GM18498 (cell line): ENCODE data around the gene ANXA6.
"Not testable (repeated sequence)": the region's sequence is repeated elsewhere in the genome, so short reads cannot be mapped to it uniquely, and the experiment has no call there.

Source experiments
- ATAC-seq: cut with Tn5 transposase; IDR thresholded peaks from one replicate; pipeline ENCODE4 v1.9.1; 2021; ENCODE audit warnings: mild to moderate bottlenecking, moderate library complexity; ENCODE audit not compliant: unreplicated experiment

Gene ANXA6

GRCh38 chr5:151157426-151158286 lies at the start of gene ANXA6:
Gene ANXA6 (minus strand): TSS chr5:151157779. CDS start chr5:151147901, 9,878 bp downstream.
- peak; percentile 70 for ATAC-seq

GRCh38 chr5:151205411-151205810 lies 47.8 kb upstream of the ANXA6 start:
- no peak for ATAC-seq

- ATAC-seq: no peak
Observed at GRCh38 chr5:151204051-151204450, 46.5 kb upstream of the ANXA6 start.

- no peak for ATAC-seq
Observed at GRCh38 chr5:151202381-151203139, 45.0 kb upstream of the ANXA6 start.

- ATAC-seq: no peak
Observed at GRCh38 chr5:151200913-151201595, 43.5 kb upstream of the ANXA6 start.

- ATAC-seq: no peak
Observed at GRCh38 chr5:151199581-151200185, 42.1 kb upstream of the ANXA6 start.

GRCh38 chr5:151198861-151199260 lies 41.3 kb upstream of the ANXA6 start:
- no peak for ATAC-seq

- ATAC-seq: not testable (repeated sequence)
Observed at GRCh38 chr5:151197291-151197600, 39.7 kb upstream of the ANXA6 start.

- ATAC-seq: peak; percentile 96
Observed at GRCh38 chr5:151196556-151197290, 39.1 kb upstream of the ANXA6 start.

GRCh38 chr5:151195622-151196021 lies 38.0 kb upstream of the ANXA6 start:
- no peak for ATAC-seq

- ATAC-seq: no peak
Observed at GRCh38 chr5:151192626-151193025, 35.0 kb upstream of the ANXA6 start.

- ATAC-seq: no peak
Observed at GRCh38 chr5:151191661-151192060, 34.1 kb upstream of the ANXA6 start.

- ATAC-seq: no peak
Observed at GRCh38 chr5:151189151-151189550, 31.6 kb upstream of the ANXA6 start.

- ATAC-seq: no peak
Observed at GRCh38 chr5:151186538-151186937, 29.0 kb upstream of the ANXA6 start.

- no peak for ATAC-seq
Observed at GRCh38 chr5:151186052-151186451, 28.5 kb upstream of the ANXA6 start.

- ATAC-seq: no peak
Observed at GRCh38 chr5:151184316-151185042, 26.9 kb upstream of the ANXA6 start.

GRCh38 chr5:151183456-151184245 lies 26.1 kb upstream of the ANXA6 start:
- ATAC-seq: no peak

- ATAC-seq: no peak
Observed at GRCh38 chr5:151182976-151183375, 25.4 kb upstream of the ANXA6 start.

- ATAC-seq: no peak
Observed at GRCh38 chr5:151182524-151182900, 24.9 kb upstream of the ANXA6 start.
